Left colon (tissue), 2 donors: ENCODE measurements around the gene PRKRA. TPM values are rescaled to one million over a fixed set of nuclear protein-coding genes. Genes with fewer than 3 reads are reported as not detected.

ENCODE experiments used
- ATAC-seq: fragments of 200-7000 bp; cut with Tn5 transposase; one replicate; pipeline ENCODE4 v1.9.1; 2020; ENCODE audit warnings: mild to moderate bottlenecking, moderate library complexity
- DNase-seq, 2 donors: peaks; one replicate each; pipeline ENCODE4 v3.0.0-alpha.2; 2020
- intact Hi-C, 2 donors: fragments of 100-400 bp; cut with DNase I in 1 of 2; cut with micrococcal nuclease in 1 of 2; formaldehyde crosslinking; loops; one replicate each; pipeline versions ENCODE4 v1.11.2 to v1.14.0; 2022; cut with DNase I, micrococcal nuclease
- total RNA-seq, 2 donors: library from RNA; stranded (reverse); fragmentation: NEBNext Ultra II Directional; extraction: Animal tissue kit (Norgen Biotek cat#: 25700); gene quantifications; one replicate each; pipeline ENCODE4 v1.2.1, GENCODE V29; 2021
- donor health status: DM: no; HTN: no; CAD: no.
- donor health status: DM: yes; HTN: yes; CAD: no.

The PRKRA gene
- total RNA-seq, 2 donors from 2014 or later = 31.1 to 31.4 TPM

DNA sequence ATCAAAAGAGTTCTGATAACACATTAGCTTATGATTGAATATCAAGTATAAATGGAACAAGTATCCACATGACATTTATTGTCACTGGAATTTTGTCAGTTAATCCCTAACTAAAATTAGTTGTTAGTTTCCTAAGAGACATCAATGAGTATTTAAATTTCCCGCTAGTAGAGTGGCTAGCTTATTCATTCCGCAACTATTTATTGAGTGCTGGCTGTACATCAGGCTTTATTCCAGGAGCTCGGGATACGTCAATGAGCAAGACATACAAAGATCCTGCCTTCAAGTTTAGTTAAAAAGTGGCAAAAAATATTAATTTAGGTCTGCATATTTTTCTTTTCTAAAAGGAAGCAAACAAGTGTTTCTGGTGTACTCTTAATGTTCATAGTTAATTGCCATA is 59.3 kb downstream of the PRKRA start:
- DNase-seq = no peak
- ATAC-seq = no peak
- intact Hi-C loops = no loop called here

DNA sequence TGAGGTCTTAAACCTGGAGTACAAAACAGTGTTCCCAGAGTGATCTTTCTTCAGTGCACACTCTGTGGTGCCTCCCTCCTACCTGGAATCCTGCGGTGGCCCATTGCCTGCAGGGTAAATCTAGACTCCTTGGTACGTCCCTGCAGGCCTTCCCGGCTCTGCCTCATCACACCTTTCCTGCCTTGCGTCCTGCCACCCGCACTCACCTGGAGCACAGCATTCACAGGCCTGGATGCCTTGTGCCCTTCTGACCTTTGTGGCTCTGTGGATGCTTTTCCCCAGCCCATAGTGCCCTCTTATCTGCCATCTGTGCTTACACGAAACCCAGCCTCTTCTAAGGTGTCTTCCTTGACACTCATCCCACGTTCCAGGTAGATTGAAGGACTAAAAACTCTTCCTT is 62.7 kb downstream of the PRKRA start:
- DNase-seq (no peak), ATAC-seq (no peak)
- intact Hi-C loops = no loop called here

DNA sequence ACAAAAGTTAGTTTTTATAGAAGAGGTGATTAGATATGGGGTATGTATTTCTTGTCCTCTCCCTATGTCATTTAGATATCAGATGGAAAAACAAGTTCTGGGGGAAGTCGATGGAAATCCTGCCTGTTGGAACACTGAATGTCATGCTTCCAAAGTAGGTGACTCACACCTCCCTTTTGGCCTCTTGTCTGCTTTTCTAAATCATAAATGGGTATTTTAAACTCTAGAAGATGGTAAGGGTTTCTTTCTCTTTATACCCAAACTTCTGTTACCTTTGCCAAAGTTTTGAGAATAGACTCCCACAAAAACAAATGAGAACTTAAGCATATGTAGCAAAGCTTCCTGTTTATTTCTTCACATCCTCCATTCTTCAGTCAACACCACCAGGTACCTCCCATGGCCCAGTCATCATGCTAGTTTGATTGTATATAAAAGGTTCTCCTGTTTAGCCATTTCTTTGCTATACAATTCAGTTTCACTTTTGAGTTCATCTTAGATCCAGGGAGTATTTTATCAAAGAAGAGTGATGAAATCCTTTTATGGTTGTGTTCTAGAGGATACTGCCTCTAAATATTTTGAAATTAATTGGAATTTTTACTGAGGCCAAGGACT is 63.9 kb downstream of the PRKRA start:
- no peak for ATAC-seq
- intact Hi-C loops = no loop called here
- DNase-seq = no peak

DNA sequence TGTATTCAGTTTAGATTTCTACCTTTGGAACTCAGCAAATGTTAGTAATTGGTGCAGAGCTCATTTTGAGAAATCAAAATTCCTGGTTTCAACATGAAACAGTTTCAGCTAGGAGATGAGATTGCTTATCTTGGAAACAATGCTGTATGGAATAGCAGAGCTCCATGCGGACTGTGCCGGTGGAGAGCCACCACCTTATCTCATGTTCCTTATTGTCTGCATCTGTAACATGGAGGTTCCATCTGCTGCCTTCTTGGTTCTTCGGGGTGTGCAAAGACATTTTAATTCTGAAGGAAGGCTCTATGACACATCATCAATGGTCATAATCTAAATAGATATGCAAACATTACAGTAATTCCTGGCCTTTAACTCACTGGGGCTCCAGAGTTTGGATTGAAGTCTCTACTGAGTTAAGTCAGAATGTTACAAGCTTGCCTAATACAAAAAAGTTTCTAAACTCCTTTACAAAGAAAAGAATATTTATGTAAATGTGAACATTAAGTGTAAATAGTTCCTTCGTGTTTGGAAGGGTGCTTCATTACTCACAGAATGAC is 65.3 kb downstream of the PRKRA start:
- DNase-seq (no peak), ATAC-seq (no peak)
- intact Hi-C loops = no loop called here

DNA sequence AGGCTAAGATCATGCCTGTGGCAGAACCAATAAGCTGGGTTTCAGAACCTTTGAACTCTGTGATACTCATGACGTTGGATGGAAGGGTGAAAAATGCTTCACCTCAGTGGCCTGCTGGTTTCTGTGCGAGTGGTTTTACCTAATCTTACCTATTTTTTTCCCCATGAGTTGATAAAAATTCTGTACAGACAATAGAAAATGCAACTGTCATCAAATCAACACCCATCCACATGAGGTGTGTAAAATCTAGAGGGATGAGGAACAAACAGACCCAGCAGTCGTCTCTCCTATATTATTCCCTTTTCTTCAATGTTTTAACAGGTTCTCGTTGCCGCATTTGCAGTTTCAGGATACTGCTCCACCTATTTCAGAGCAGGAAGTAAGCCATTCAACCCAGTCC is 67.3 kb downstream of the PRKRA start:
- DNase-seq (no peak), ATAC-seq (no peak)
- intact Hi-C loops = no loop called here

Other genes with a start within 250 kb of the PRKRA start
- gene PJVK, start 203 bp upstream of the PRKRA start, total RNA-seq = 1 to 10 TPM; 1.1 TPM
- 1 to 10 TPM; 2.4 to 3.5 TPM for gene FKBP7, start 27.4 kb upstream of the PRKRA start, total RNA-seq
- gene PLEKHA3, start 29.3 kb upstream of the PRKRA start, total RNA-seq = 10 to 100 TPM; 17.7 to 31.9 TPM